ENCODE results near the gene QDPR.

The QDPR gene

GRCh38 chr4:17558941-17559708 lies 47.2 kb upstream of the QDPR start:
- Histone ChIP-seq H3K4me3 (ENCODE audit: low read depth, low read length) (no peak overlapping the region), H3K4ac (ENCODE audit: low read depth, low read length) (no peak overlapping the region), H2BK120ac (ENCODE audit: insufficient read depth, low read length, poor library complexity) (no peak overlapping the region), H3K23ac (ENCODE audit: low read length) (no peak overlapping the region), H3K9ac (ENCODE audit: low read length) (no peak overlapping the region), H3K79me2 (ENCODE audit: control insufficient read depth, insufficient read depth, low read length, poor library complexity) (no peaks in the 10 kb centered on the region), H3K4me1 (ENCODE audit: control insufficient read depth in 1 of 2, insufficient read depth in 2 of 2, low read length in 2 of 2) (no peaks in the 10 kb centered on the region), H3K4me2 (ENCODE audit: low read length) (no peak overlapping the region), H3K27me3 (ENCODE audit: insufficient read depth, low read length) (no peaks in the 10 kb centered on the region), H3K14ac (ENCODE audit: low read length) (no peak overlapping the region), H3K9me3 (ENCODE audit: insufficient read depth, low read depth, low read length) (no peaks in the 10 kb centered on the region), H2AK5ac (ENCODE audit: low read length) (no peak overlapping the region), H2BK5ac (ENCODE audit: low read depth, low read length, poor library complexity) (no peak overlapping the region), H3K27ac (ENCODE audit: low read depth, low read length) (no peak overlapping the region), H3K79me1 (ENCODE audit: low read length) (no peaks in the 10 kb centered on the region), H4K91ac (ENCODE audit: low read depth, low read length) (no peak overlapping the region), H3K36me3 (ENCODE audit: control insufficient read depth in 1 of 2, insufficient read depth in 2 of 2, low read length in 2 of 2) (no peaks in the 10 kb centered on the region), H2BK12ac (ENCODE audit: low read length) (no peak overlapping the region), H3K18ac (ENCODE audit: low read length) (no peak overlapping the region), H2AFZ (ENCODE audit: insufficient read depth, low read length, poor library complexity) (no peak overlapping the region), H4K8ac (ENCODE audit: low read depth, low read length) (no peak overlapping the region), H4K12ac (ENCODE audit: low read depth, low read length) (no peak overlapping the region)
- WGBS (ENCODE audit: extremely low coverage, insufficient coverage, insufficient read length): no CpG with 5 or more reads among the region's 4 CpGs
- DNase-seq: no peak

GRCh38 chr4:17557880-17558279 lies 46.0 kb upstream of the QDPR start:
- Histone ChIP-seq H4K8ac (ENCODE audit: low read depth, low read length) (no peak overlapping the region), H3K9me3 (ENCODE audit: insufficient read depth, low read depth, low read length) (no peaks in the 10 kb centered on the region), H3K4me2 (ENCODE audit: low read length) (no peak overlapping the region), H3K4me1 (ENCODE audit: control insufficient read depth in 1 of 2, insufficient read depth in 2 of 2, low read length in 2 of 2) (no peaks in the 10 kb centered on the region), H2AFZ (ENCODE audit: insufficient read depth, low read length, poor library complexity) (no peak overlapping the region), H3K18ac (ENCODE audit: low read length) (no peak overlapping the region), H3K27me3 (ENCODE audit: insufficient read depth, low read length) (no peaks in the 10 kb centered on the region), H4K12ac (ENCODE audit: low read depth, low read length) (no peak overlapping the region), H3K23ac (ENCODE audit: low read length) (no peak overlapping the region), H3K27ac (ENCODE audit: low read depth, low read length) (no peak overlapping the region), H2AK5ac (ENCODE audit: low read length) (no peak overlapping the region), H3K4me3 (ENCODE audit: low read depth, low read length) (no peak overlapping the region), H2BK120ac (ENCODE audit: insufficient read depth, low read length, poor library complexity) (no peak overlapping the region), H2BK12ac (ENCODE audit: low read length) (no peak overlapping the region), H3K79me1 (ENCODE audit: low read length) (no peaks in the 10 kb centered on the region), H3K4ac (ENCODE audit: low read depth, low read length) (no peak overlapping the region), H3K36me3 (ENCODE audit: control insufficient read depth in 1 of 2, insufficient read depth in 2 of 2, low read length in 2 of 2) (no peaks in the 10 kb centered on the region), H4K91ac (ENCODE audit: low read depth, low read length) (no peak overlapping the region), H3K79me2 (ENCODE audit: control insufficient read depth, insufficient read depth, low read length, poor library complexity) (no peaks in the 10 kb centered on the region), H3K14ac (ENCODE audit: low read length) (no peak overlapping the region), H3K9ac (ENCODE audit: low read length) (no peak overlapping the region), H2BK5ac (ENCODE audit: low read depth, low read length, poor library complexity) (no peak overlapping the region)
- no CpG with 5 or more reads among the region's 5 CpGs for WGBS (ENCODE audit: extremely low coverage, insufficient coverage, insufficient read length)
- DNase-seq: no peak

GRCh38 chr4:17556498-17556897 lies 44.6 kb upstream of the QDPR start:
- Histone ChIP-seq H2AFZ (ENCODE audit: insufficient read depth, low read length, poor library complexity) (no peak overlapping the region), H3K18ac (ENCODE audit: low read length) (no peak overlapping the region), H3K23ac (ENCODE audit: low read length) (no peak overlapping the region), H3K79me2 (ENCODE audit: control insufficient read depth, insufficient read depth, low read length, poor library complexity) (no peaks in the 10 kb centered on the region), H3K9me3 (ENCODE audit: insufficient read depth, low read depth, low read length) (no peaks in the 10 kb centered on the region), H2BK12ac (ENCODE audit: low read length) (no peak overlapping the region), H3K27me3 (ENCODE audit: insufficient read depth, low read length) (no peaks in the 10 kb centered on the region), H4K91ac (ENCODE audit: low read depth, low read length) (no peak overlapping the region), H3K4me1 (ENCODE audit: control insufficient read depth in 1 of 2, insufficient read depth in 2 of 2, low read length in 2 of 2) (peaks cover 0 to 3% of the 10 kb centered on the region in 2 experiments), H3K9ac (ENCODE audit: low read length) (no peak overlapping the region), H2BK120ac (ENCODE audit: insufficient read depth, low read length, poor library complexity) (no peak overlapping the region), H3K4me3 (ENCODE audit: low read depth, low read length) (no peak overlapping the region), H3K36me3 (ENCODE audit: control insufficient read depth in 1 of 2, insufficient read depth in 2 of 2, low read length in 2 of 2) (no peaks in the 10 kb centered on the region), H3K4ac (ENCODE audit: low read depth, low read length) (no peak overlapping the region), H3K14ac (ENCODE audit: low read length) (no peak overlapping the region), H2AK5ac (ENCODE audit: low read length) (no peak overlapping the region), H4K12ac (ENCODE audit: low read depth, low read length) (no peak overlapping the region), H2BK5ac (ENCODE audit: low read depth, low read length, poor library complexity) (no peak overlapping the region), H3K79me1 (ENCODE audit: low read length) (no peaks in the 10 kb centered on the region), H3K27ac (ENCODE audit: low read depth, low read length) (no peak overlapping the region), H4K8ac (ENCODE audit: low read depth, low read length) (no peak overlapping the region), H3K4me2 (ENCODE audit: low read length) (no peak overlapping the region)
- DNase-seq: no peak

- Histone ChIP-seq H2BK12ac (ENCODE audit: low read length) (no peak overlapping the region), H3K18ac (ENCODE audit: low read length) (no peak overlapping the region), H2BK120ac (ENCODE audit: insufficient read depth, low read length, poor library complexity) (no peak overlapping the region), H4K12ac (ENCODE audit: low read depth, low read length) (no peak overlapping the region), H3K4me1 (ENCODE audit: control insufficient read depth in 1 of 2, insufficient read depth in 2 of 2, low read length in 2 of 2) (peaks cover 0 to 3% of the 10 kb centered on the region in 2 experiments), H3K4ac (ENCODE audit: low read depth, low read length) (no peak overlapping the region), H4K91ac (ENCODE audit: low read depth, low read length) (no peak overlapping the region), H2AK5ac (ENCODE audit: low read length) (no peak overlapping the region), H3K9ac (ENCODE audit: low read length) (no peak overlapping the region), H3K36me3 (ENCODE audit: control insufficient read depth in 1 of 2, insufficient read depth in 2 of 2, low read length in 2 of 2) (no peaks in the 10 kb centered on the region), H2BK5ac (ENCODE audit: low read depth, low read length, poor library complexity) (no peak overlapping the region), H3K27ac (ENCODE audit: low read depth, low read length) (no peak overlapping the region), H2AFZ (ENCODE audit: insufficient read depth, low read length, poor library complexity) (no peak overlapping the region), H3K27me3 (ENCODE audit: insufficient read depth, low read length) (no peaks in the 10 kb centered on the region), H3K79me2 (ENCODE audit: control insufficient read depth, insufficient read depth, low read length, poor library complexity) (no peaks in the 10 kb centered on the region), H3K4me2 (ENCODE audit: low read length) (no peak overlapping the region), H3K23ac (ENCODE audit: low read length) (no peak overlapping the region), H3K4me3 (ENCODE audit: low read depth, low read length) (no peak overlapping the region), H3K14ac (ENCODE audit: low read length) (no peak overlapping the region), H3K9me3 (ENCODE audit: insufficient read depth, low read depth, low read length) (no peaks in the 10 kb centered on the region), H3K79me1 (ENCODE audit: low read length) (no peaks in the 10 kb centered on the region), H4K8ac (ENCODE audit: low read depth, low read length) (no peak overlapping the region)
- no CpG with 5 or more reads among the region's 4 CpGs for WGBS (ENCODE audit: extremely low coverage, insufficient coverage, insufficient read length)
- DNase-seq: no peak
These were observed 42.7 kb upstream of the QDPR start for GRCh38 chr4:17554568-17554967.
